Common myeloid progenitor, CD34-positive (primary cell): ENCODE results near the gene CLIP1.

Source experiments
- CTCF ChIA-PET: fragments of 350-600 bp; sonication (Branson Sonifier 250); formaldehyde crosslinking; loops from one replicate; lab custom pipeline; 2021; ENCODE audit warnings: antibody characterized with exemption; lab: Charles Lee
- POLR2A ChIA-PET: fragments of 350-600 bp; sonication (Branson Sonifier 250); formaldehyde crosslinking; loops from one replicate; lab custom pipeline; 2021; ENCODE audit warnings: antibody characterized with exemption; lab: Charles Lee
- DNase-seq, 3 donors: peaks; one replicate each; pipeline versions ENCODE4 v3.0.0 to v3.0.0-alpha.2; 2013
- H3K27ac ChIP-seq, 2 experiments: 1 replicate in 1 of 2; 2 replicates in 1 of 2; pipeline ENCODE4 v1.7.0; 2013; ENCODE audit warnings: inconsistent platforms in 2 of 2, low read length in 2 of 2, mild to moderate bottlenecking in 2 of 2, low read depth in 1 of 2, moderate library complexity in 1 of 2; ENCODE audit not compliant: severe bottlenecking in 2 of 2, insufficient read depth in 1 of 2, poor library complexity in 1 of 2
- H3K27me3 ChIP-seq, 5 experiments: replicated peaks in 2 of 5; 1 replicate in 3 of 5; 2 replicates in 2 of 5; pipeline versions ENCODE4 v1.6.1 to v1.7.0; 2013; ENCODE audit warnings: low read length in 4 of 5, mild to moderate bottlenecking in 2 of 5, moderate library complexity in 2 of 5, inconsistent platforms in 1 of 5; ENCODE audit not compliant: insufficient read depth in 5 of 5, control insufficient read depth in 4 of 5
- H3K36me3 ChIP-seq, 4 experiments: 1 replicate in 2 of 4; 2 replicates in 2 of 4; pipeline versions ENCODE4 v1.6.1 to v1.7.0; 2013; ENCODE audit warnings: low read length in 3 of 4, control low read depth in 1 of 4, mild to moderate bottlenecking in 1 of 4; ENCODE audit not compliant: control insufficient read depth in 4 of 4, insufficient read depth in 4 of 4
- H3K4me1 ChIP-seq, 4 experiments: 1 replicate in 3 of 4; 2 replicates in 1 of 4; pipeline versions ENCODE4 v1.6.1 to v1.7.1; 2013; ENCODE audit warnings: low read length in 3 of 4, mild to moderate bottlenecking in 3 of 4, control low read depth in 1 of 4, inconsistent platforms in 1 of 4, moderate library complexity in 1 of 4; ENCODE audit not compliant: control insufficient read depth in 4 of 4, insufficient read depth in 4 of 4; ENCODE audit errors: control extremely low read depth in 1 of 4
- H3K4me3 ChIP-seq, 7 experiments: 1 replicate in 4 of 7; 2 replicates in 3 of 7; pipeline versions ENCODE4 v1.5.1 to v1.7.0; 2013; ENCODE audit warnings: mild to moderate bottlenecking in 7 of 7, low read length in 6 of 7, moderate library complexity in 6 of 7, inconsistent platforms in 2 of 7, low read depth in 2 of 7, control low read depth in 1 of 7; ENCODE audit not compliant: insufficient read depth in 4 of 7, control insufficient read depth in 1 of 7; ENCODE audit errors: extremely low read depth in 1 of 7
- H3K9me3 ChIP-seq, 5 experiments: 1 replicate in 4 of 5; 2 replicates in 1 of 5; pipeline versions ENCODE4 v1.6.1 to v1.7.1; 2013; ENCODE audit warnings: low read length in 4 of 5, mild to moderate bottlenecking in 2 of 5, inconsistent platforms in 1 of 5, low read depth in 1 of 5, moderate library complexity in 1 of 5; ENCODE audit not compliant: control insufficient read depth in 4 of 5, insufficient read depth in 2 of 5; ENCODE audit errors: control extremely low read depth in 1 of 5
- WGBS: methylation state at CpG from one replicate; pipeline ENCODE4 v1.1.5; 2013; ENCODE audit not compliant: insufficient coverage; 5-methylcytosine and 5-hydroxymethylcytosine counted together

CLIP1 gene

DNA sequence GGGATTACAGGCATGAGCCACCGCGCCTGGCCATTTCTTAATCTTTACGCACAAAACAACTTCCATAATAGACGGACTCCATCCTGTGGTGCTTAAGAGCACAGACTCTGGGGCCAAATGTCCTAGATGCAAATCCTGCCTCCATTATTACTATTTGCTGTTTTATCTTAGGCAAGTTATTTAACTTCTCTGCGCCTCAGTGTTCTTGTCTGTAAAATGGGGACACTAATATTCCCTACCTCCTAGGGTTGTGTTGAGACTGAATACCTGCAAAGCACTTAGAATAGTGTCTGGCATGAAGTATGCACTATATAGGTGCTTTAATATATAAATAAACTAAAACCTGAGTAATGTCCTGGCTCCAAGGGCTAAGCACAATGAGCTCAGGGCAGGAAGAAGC is 76.4 kb downstream of the CLIP1 start:
- Histone ChIP-seq H3K4me3 (no peak overlapping the region), H3K27ac (no peak overlapping the region), H3K4me1 (no peaks in the 10 kb centered on the region), H3K9me3 (no peaks in the 10 kb centered on the region), H3K36me3 (peaks cover 5 to 27% (median 15%) of the 10 kb centered on the region in 4 experiments), H3K27me3 (no peaks in the 10 kb centered on the region)
- WGBS = no CpG with 5 or more reads among the region's 5 CpGs
- ChIA-PET CTCF (interaction anchor here (0.7 to 2.0 kb wide), 3 partner anchors 9 to 75 kb away, joined by 3 to 10 read pairs (median 3); no protein-coding TSS in a partner anchor), POLR2A (no interaction called here)
- no peak for DNase-seq

- POLR2A ChIA-PET = no interaction called here
- no peaks in the 10 kb centered on the region for H3K27me3 ChIP-seq
- no peak overlapping the region for H3K4me3 ChIP-seq
- peaks cover 2 to 26% (median 15%) of the 10 kb centered on the region in 4 experiments for H3K36me3 ChIP-seq
- WGBS = 100% methylated on average over 2 of the region's 2 CpGs
- no peaks in the 10 kb centered on the region for H3K4me1 ChIP-seq
- no peak for DNase-seq
- CTCF ChIA-PET = interaction anchor here (0.6 to 1.0 kb wide), 2 partner anchors 25 to 76 kb away, joined by 3 read pairs; no protein-coding TSS in a partner anchor
- no peak overlapping the region for H3K27ac ChIP-seq
- no peaks in the 10 kb centered on the region for H3K9me3 ChIP-seq
Measured at GRCh38 chr12:122345042-122345441, 77.4 kb downstream of the CLIP1 start.

- no peak overlapping the region for H3K4me3 ChIP-seq
- DNase-seq = peak; percentile 59 to 76 (median 74)
- H3K27ac ChIP-seq = peak overlapping the region in 1 of 2 experiments; percentile 34
- no peaks in the 10 kb centered on the region for H3K4me1 ChIP-seq
- WGBS = no CpG with 5 or more reads among the region's 8 CpGs
- peaks cover 15 to 45% (median 25%) of the 10 kb centered on the region in 4 experiments for H3K36me3 ChIP-seq
- ChIA-PET POLR2A (interaction anchor here (0.7 kb wide), 2 partner anchors 33 to 146 kb away, joined by 5 to 10 read pairs; no protein-coding TSS in a partner anchor), CTCF (interaction anchor here (0.6 to 4.7 kb wide), 14 partner anchors 10 to 1797 kb away, joined by 3 to 34 read pairs (median 3); no protein-coding TSS in a partner anchor)
- no peaks in the 10 kb centered on the region for H3K27me3 ChIP-seq
- H3K9me3 ChIP-seq = no peaks in the 10 kb centered on the region
Measured at GRCh38 chr12:122336015-122336946, 86.2 kb downstream of the CLIP1 start.

DNA sequence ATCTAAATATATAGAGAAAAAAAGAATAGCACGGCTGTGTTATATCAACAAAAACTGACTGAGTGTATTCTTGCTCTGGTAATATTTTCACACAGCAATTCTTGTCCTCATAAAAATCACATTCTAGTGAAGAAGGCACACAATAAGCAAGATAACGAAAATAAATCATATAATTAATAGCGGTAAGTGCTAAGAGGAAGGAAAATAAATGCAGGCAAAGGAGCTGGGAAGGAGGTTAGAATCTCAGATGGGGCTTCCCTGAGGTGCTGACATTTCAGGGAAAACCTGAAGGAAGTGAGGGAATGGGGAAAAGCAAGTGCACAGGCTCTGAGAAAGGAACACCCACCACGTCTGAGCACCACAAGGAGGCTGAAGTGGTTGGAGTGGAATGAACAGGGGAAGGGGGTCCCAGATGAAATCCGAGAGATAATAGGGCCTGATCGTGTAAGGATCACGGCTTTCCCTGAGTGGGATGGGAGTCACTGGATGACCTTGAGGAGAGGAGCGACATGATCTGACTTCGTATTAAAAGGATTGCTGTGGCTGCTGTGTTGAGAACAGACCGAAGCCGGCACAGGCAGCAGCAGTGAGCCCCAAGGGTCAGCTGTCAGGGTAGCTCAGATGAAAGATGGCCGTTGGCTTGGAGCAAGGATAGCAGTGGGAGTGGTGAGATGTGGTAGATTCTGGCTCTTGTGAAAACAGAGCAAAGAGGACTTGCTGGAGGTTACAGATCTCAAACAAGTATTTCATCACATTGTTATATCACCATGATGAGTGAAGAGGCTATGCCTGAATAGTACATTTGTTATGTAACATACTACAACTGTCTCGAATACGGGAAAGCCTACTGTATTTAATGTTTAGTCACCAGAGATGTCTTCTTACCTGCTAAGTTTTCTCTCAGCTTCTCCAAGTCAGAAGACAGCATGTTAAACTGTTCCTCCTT is 89.1 kb downstream of the CLIP1 start:
- WGBS = over 99% methylated on average over 10 of the region's 14 CpGs
- ChIA-PET POLR2A (no interaction called here), CTCF (interaction anchor here (0.5 to 4.7 kb wide), 8 partner anchors 10 to 143 kb away, joined by 3 to 34 read pairs (median 5); no protein-coding TSS in a partner anchor)
- H3K27me3 ChIP-seq = no peaks in the 10 kb centered on the region
- peaks cover 11 to 40% (median 27%) of the 10 kb centered on the region in 4 experiments for H3K36me3 ChIP-seq
- no peaks in the 10 kb centered on the region for H3K9me3 ChIP-seq
- H3K4me3 ChIP-seq = no peak overlapping the region
- peak overlapping the region in 1 of 2 experiments; percentile 43 for H3K27ac ChIP-seq
- no peaks in the 10 kb centered on the region for H3K4me1 ChIP-seq
- DNase-seq = no peak

- H3K4me3 ChIP-seq = no peak overlapping the region
- no peaks in the 10 kb centered on the region for H3K27me3 ChIP-seq
- ChIA-PET POLR2A (no interaction called here), CTCF (interaction anchor here (1.2 kb wide), 1 partner anchor 9 kb away, joined by 4 read pairs; no protein-coding TSS in a partner anchor)
- H3K9me3 ChIP-seq = no peaks in the 10 kb centered on the region
- H3K27ac ChIP-seq = no peak overlapping the region
- DNase-seq = no peak
- peaks cover 0 to 12% (median 2%) of the 10 kb centered on the region in 4 experiments for H3K4me1 ChIP-seq
- 88% methylated on average over 18 of the region's 18 CpGs for WGBS
- peaks cover 17 to 51% (median 29%) of the 10 kb centered on the region in 4 experiments for H3K36me3 ChIP-seq
Measured at GRCh38 chr12:122327494-122328385, 94.7 kb downstream of the CLIP1 start.

DNA sequence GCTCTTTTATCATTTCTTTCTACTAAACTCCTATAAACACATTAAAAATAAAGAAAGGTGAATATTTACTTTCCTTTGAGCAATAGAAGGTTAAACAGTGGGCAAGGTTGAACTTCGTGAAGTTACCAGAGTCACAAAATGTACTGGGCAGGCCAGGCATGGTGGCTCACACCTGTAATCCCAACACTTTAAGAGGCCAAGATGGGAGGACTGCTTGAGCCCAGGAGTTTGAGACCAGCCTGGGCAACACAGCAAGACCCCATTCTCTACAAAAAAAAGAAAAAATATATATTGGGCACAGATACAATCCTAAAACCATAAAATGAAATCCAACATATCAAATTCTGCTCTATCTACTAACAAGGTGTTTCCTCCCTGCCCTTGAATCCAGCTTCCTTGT is 95.5 kb downstream of the CLIP1 start:
- Histone ChIP-seq H3K4me3 (no peak overlapping the region), H3K27ac (no peak overlapping the region), H3K9me3 (no peaks in the 10 kb centered on the region), H3K27me3 (no peaks in the 10 kb centered on the region), H3K36me3 (peaks cover 19 to 56% (median 32%) of the 10 kb centered on the region in 4 experiments), H3K4me1 (peaks cover 0 to 12% (median 2%) of the 10 kb centered on the region in 4 experiments)
- no peak for DNase-seq
- ChIA-PET CTCF (interaction anchor here (0.5 to 1.2 kb wide), 2 partner anchors 8 to 491 kb away, joined by 3 to 4 read pairs; no protein-coding TSS in a partner anchor), POLR2A (no interaction called here)
- WGBS = 100% methylated on average over 1 of the region's 1 CpG
